Dermis microvascular lymphatic vessel endothelial cell (primary cell): ENCODE results near the gene DEFB110. TPM values are rescaled to one million over a fixed set of nuclear protein-coding genes. Genes with fewer than 3 reads are reported as not detected.

Experiments
- DNase-seq, 2 donors: peaks; one replicate each; pipeline versions ENCODE4 v3.0.0 to v3.0.0-alpha.2; 2010; ENCODE audit warnings: low read depth in 2 of 2
- total RNA-seq: library from RNA; depleted of rRNA; stranded (reverse); fragments of >200 nt; gene quantifications from 2 replicates; pipeline ENCODE4 v1.2.1, GENCODE V29; 2014

Gene DEFB110
- total RNA-seq, result not detected in 2 replicates

GRCh38 chr6:50021894-50022293 lies at the start of gene DEFB110:
Gene DEFB110, minus strand, starts transcription at chr6:50021994. Its CDS starts 59 bp downstream, at chr6:50021935.
- no peak for DNase-seq

GRCh38 chr6:50070101-50070500 lies 48.3 kb upstream of the DEFB110 start:
- no peak for DNase-seq

- no peak for DNase-seq
These were observed 40.3 kb upstream of the DEFB110 start for GRCh38 chr6:50062051-50062450.

- no peak for DNase-seq
These were observed 34.4 kb upstream of the DEFB110 start for GRCh38 chr6:50056242-50056641.

- DNase-seq, result no peak
These were observed 28.0 kb upstream of the DEFB110 start, which contains the start of gene DEFB112 for GRCh38 chr6:50049829-50050228. Gene DEFB112, minus strand, starts transcription at chr6:50049929. Its CDS starts 60 bp downstream, at chr6:50049869.

- DNase-seq, result no peak
These were observed 25.2 kb upstream of the DEFB110 start for GRCh38 chr6:50047026-50047425.

GRCh38 chr6:50030777-50031562 lies 9.2 kb upstream of the DEFB110 start:
- DNase-seq, result no peak

GRCh38 chr6:50030350-50030749 lies 8.6 kb upstream of the DEFB110 start:
- no peak for DNase-seq

- DNase-seq, result no peak
These were observed 3.5 kb upstream of the DEFB110 start for GRCh38 chr6:50025258-50025657.

GRCh38 chr6:50007819-50008218 lies 14.0 kb downstream of the DEFB110 start:
- no peak for DNase-seq

GRCh38 chr6:50003139-50003538 lies 18.7 kb downstream of the DEFB110 start:
- DNase-seq, result no peak

- DNase-seq, result no peak
These were observed 26.5 kb downstream of the DEFB110 start for GRCh38 chr6:49995278-49995677.

GRCh38 chr6:49988900-49989299 lies 32.9 kb downstream of the DEFB110 start:
- no peak for DNase-seq

- DNase-seq, result no peak
These were observed 34.0 kb downstream of the DEFB110 start for GRCh38 chr6:49987749-49988148.

GRCh38 chr6:49986551-49986950 lies 35.2 kb downstream of the DEFB110 start:
- DNase-seq, result no peak

GRCh38 chr6:49982046-49982445 lies 39.7 kb downstream of the DEFB110 start:
- no peak for DNase-seq

GRCh38 chr6:49980898-49981297 lies 40.9 kb downstream of the DEFB110 start:
- DNase-seq, result no peak

- DNase-seq, result no peak
These were observed 42.2 kb downstream of the DEFB110 start for GRCh38 chr6:49979584-49979983.

GRCh38 chr6:49978332-49979226 lies 43.2 kb downstream of the DEFB110 start:
- no peak for DNase-seq

GRCh38 chr6:49969605-49970004 lies 52.2 kb downstream of the DEFB110 start, which contains the start of gene DEFB113:
Gene DEFB113, minus strand, starts transcription at chr6:49969625. Its CDS starts 0 bp downstream, at chr6:49969625.
- no peak for DNase-seq
